GM19238 (cell line): ENCODE data around the gene TMED4.
"Not testable (repeated sequence)": the region's sequence is repeated elsewhere in the genome, so short reads cannot be mapped to it uniquely, and the experiment has no call there.

Experiments used
- DNase-seq: peaks from one replicate; pipeline ENCODE4 v3.0.0; 2011; ENCODE audit warnings: low spot score; ENCODE audit not compliant: insufficient read length

Gene TMED4

GRCh38 chr7:44568771-44569560 lies 13.1 kb downstream of the TMED4 start:
- DNase-seq = no peak

GRCh38 chr7:44567884-44568283 lies 14.1 kb downstream of the TMED4 start:
- DNase-seq = no peak

- DNase-seq = no peak
Observed at GRCh38 chr7:44566680-44567079, 15.4 kb downstream of the TMED4 start.

- DNase-seq = no peak
Observed at GRCh38 chr7:44565795-44566559, 16.1 kb downstream of the TMED4 start.

- peak; percentile 62 for DNase-seq
Observed at GRCh38 chr7:44565097-44565794, 16.8 kb downstream of the TMED4 start.

- DNase-seq = no peak
Observed at GRCh38 chr7:44564606-44565005, 17.4 kb downstream of the TMED4 start.

- no peak for DNase-seq
Observed at GRCh38 chr7:44563171-44563679, 18.8 kb downstream of the TMED4 start.

- DNase-seq = not testable (repeated sequence)
Observed at GRCh38 chr7:44562622-44562962, 19.4 kb downstream of the TMED4 start.

GRCh38 chr7:44561962-44562621 lies 19.9 kb downstream of the TMED4 start:
- no peak for DNase-seq

- no peak for DNase-seq
Observed at GRCh38 chr7:44561481-44561880, 20.6 kb downstream of the TMED4 start.

GRCh38 chr7:44559485-44559884 lies 22.5 kb downstream of the TMED4 start:
- no peak for DNase-seq

GRCh38 chr7:44557485-44557884 lies 24.5 kb downstream of the TMED4 start:
- DNase-seq = no peak

- no peak for DNase-seq
Observed at GRCh38 chr7:44555350-44555749, 26.7 kb downstream of the TMED4 start.

- not testable (repeated sequence) for DNase-seq
Observed at GRCh38 chr7:44552473-44553005, 29.5 kb downstream of the TMED4 start.

GRCh38 chr7:44549457-44549856 lies 32.6 kb downstream of the TMED4 start:
- DNase-seq = no peak

- no peak for DNase-seq
Observed at GRCh38 chr7:44548893-44549292, 33.1 kb downstream of the TMED4 start.

GRCh38 chr7:44547536-44548231 lies 34.3 kb downstream of the TMED4 start:
- no peak for DNase-seq

- no peak for DNase-seq
Observed at GRCh38 chr7:44541876-44542610, 40.0 kb downstream of the TMED4 start.

GRCh38 chr7:44541028-44541869 lies 40.8 kb downstream of the TMED4 start, which contains the start of gene NPC1L1:
Gene NPC1L1, minus strand, starts transcription at chr7:44541330. Its CDS starts 71 bp downstream, at chr7:44541259.
- no peak for DNase-seq
